HepG2 (cell line): ENCODE results near the gene RBM27. TPM values are rescaled to one million over a fixed set of nuclear protein-coding genes. Genes with fewer than 3 reads are reported as not detected.

Experiments used
- AKAP8 ChIP-seq: sonication (generic); formaldehyde crosslinking; IDR thresholded peaks from 2 replicates; pipeline ENCODE4 v1.5.1; 2020; ENCODE audit warnings: mild to moderate bottlenecking, missing genetic modification reagents
- BCL6 ChIP-seq: IDR thresholded peaks from 2 replicates; pipeline ENCODE4 v1.6.1; 2016; ENCODE audit warnings: missing genetic modification reagents, missing compliant biosample characterization
- FOXP1 ChIP-seq, 2 experiments: fragments of 450-650 bp in 1 of 2; IDR thresholded peaks; 2 replicates each; pipeline ENCODE4 v1.6.1; 2017 to 2018; ENCODE audit warnings: antibody characterized with exemption in 1 of 2
- GATAD2A ChIP-seq: IDR thresholded peaks from 2 replicates; pipeline ENCODE4 v1.6.1; 2016
- HHEX ChIP-seq: IDR thresholded peaks from 2 replicates; pipeline ENCODE4 v1.6.1; 2016; ENCODE audit warnings: control low read depth
- NCOA2 ChIP-seq: sonication (generic); formaldehyde crosslinking; IDR thresholded peaks from 2 replicates; pipeline ENCODE4 v1.8.0; 2022; ENCODE audit warnings: inconsistent platforms
- NR2F2 ChIP-seq: IDR thresholded peaks from 2 replicates; pipeline ENCODE4 v1.6.1; 2012; ENCODE audit warnings: low read depth, inconsistent platforms, borderline replicate concordance
- PAX8 ChIP-seq: sonication (generic); formaldehyde crosslinking; IDR thresholded peaks from 2 replicates; pipeline ENCODE4 v1.8.0; 2022; ENCODE audit warnings: mild to moderate bottlenecking, missing genetic modification reagents, borderline replicate concordance
- REXO4 ChIP-seq: sonication (generic); formaldehyde crosslinking; IDR thresholded peaks from 2 replicates; pipeline ENCODE4 v1.8.0; 2022; ENCODE audit warnings: missing genetic modification reagents, mild to moderate bottlenecking, borderline replicate concordance
- SMAD9 ChIP-seq: sonication (generic); formaldehyde crosslinking; IDR thresholded peaks from 2 replicates; pipeline ENCODE4 v1.5.1; 2020; ENCODE audit warnings: mild to moderate bottlenecking, missing genetic modification reagents
- TEAD3 ChIP-seq: optimal IDR thresholded peaks from 2 replicates; pipeline ENCODE3; 2016; ENCODE audit warnings: borderline replicate concordance
- TGIF2 ChIP-seq: IDR thresholded peaks from 2 replicates; pipeline ENCODE4 v1.6.1; 2016; ENCODE audit warnings: control low read depth, missing compliant biosample characterization
- ZFP62 ChIP-seq: sonication (generic); formaldehyde crosslinking; IDR thresholded peaks from 2 replicates; pipeline ENCODE4 v1.4.0; 2020; ENCODE audit warnings: missing genetic modification reagents
- ZIK1 ChIP-seq: sonication (generic); formaldehyde crosslinking; IDR thresholded peaks from 2 replicates; pipeline ENCODE4 v1.5.0; 2020; ENCODE audit warnings: mild to moderate bottlenecking, low read depth, missing genetic modification reagents, borderline replicate concordance
- ZNF367 ChIP-seq: sonication (generic); formaldehyde crosslinking; IDR thresholded peaks from 2 replicates; pipeline ENCODE4 v1.4.0; 2020; ENCODE audit warnings: missing genetic modification reagents, borderline replicate concordance
- ZNF556 ChIP-seq: sonication (generic); formaldehyde crosslinking; IDR thresholded peaks from 2 replicates; pipeline ENCODE4 v1.4.0; 2020; ENCODE audit warnings: mild to moderate bottlenecking, missing genetic modification reagents, borderline replicate concordance
- ZNF589 ChIP-seq: sonication (generic); formaldehyde crosslinking; conservative IDR thresholded peaks from 2 replicates; pipeline ENCODE4 v1.8.0; 2022; ENCODE audit warnings: mild to moderate bottlenecking, moderate library complexity, missing genetic modification reagents
- ZNF747 ChIP-seq: sonication (generic); formaldehyde crosslinking; IDR thresholded peaks from 2 replicates; pipeline ENCODE4 v1.8.1; 2023; ENCODE audit warnings: missing genetic modification reagents, mild to moderate bottlenecking, borderline replicate concordance
- ZNF768 ChIP-seq: sonication (generic); formaldehyde crosslinking; IDR thresholded peaks from 2 replicates; pipeline ENCODE4 v1.4.0; 2020; ENCODE audit warnings: missing genetic modification reagents
- ZNF773 ChIP-seq: sonication (generic); formaldehyde crosslinking; IDR thresholded peaks from 2 replicates; pipeline ENCODE4 v1.4.0; 2020; ENCODE audit warnings: missing genetic modification reagents, borderline replicate concordance
- ZNF788 ChIP-seq: sonication (generic); formaldehyde crosslinking; IDR thresholded peaks from 2 replicates; pipeline ENCODE4 v1.5.0; 2020; ENCODE audit warnings: mild to moderate bottlenecking, missing genetic modification reagents, borderline replicate concordance
- ZSCAN20 ChIP-seq: sonication (generic); formaldehyde crosslinking; IDR thresholded peaks from 2 replicates; pipeline ENCODE4 v1.4.0; 2020; ENCODE audit warnings: missing genetic modification reagents, mild to moderate bottlenecking, borderline replicate concordance
- polyA plus RNA-seq, 8 experiments: library from polyadenylated mRNA; depleted of rRNA in 3 of 8; stranded (reverse) in 7 of 8; unstranded in 1 of 8; fragments of >200 nt; fragmentation: Illumina TruSeq in 4 of 8; extraction: Trizol in 4 of 8; gene quantifications; 2 replicates each; pipeline versions ENCODE4 v1.2.1 to v1.2.3, GENCODE V29; 2011 to 2016; ENCODE audit warnings: low read depth in 4 of 8, missing spikeins in 1 of 8, mixed read lengths in 1 of 8; ENCODE audit not compliant: insufficient read depth in 1 of 8
- total RNA-seq, 5 experiments: library from RNA; depleted of rRNA; stranded (reverse); fragments of >200 nt; fragmentation: Illumina TruSeq; extraction: Trizol; gene quantifications; 2 replicates each; pipeline ENCODE4 v1.2.3, GENCODE V29; 2016; ENCODE audit warnings: low read depth in 1 of 5
- TF ChIP-seq, protein P1 (sequence below): sonication (generic); formaldehyde crosslinking; IDR thresholded peaks from 2 replicates; pipeline ENCODE4 v1.4.0; 2020; ENCODE audit warnings: missing genetic modification reagents
- TF ChIP-seq, protein P2 (sequence below): IDR thresholded peaks from 2 replicates; pipeline ENCODE4 v1.6.1; 2016; ENCODE audit warnings: missing genetic modification reagents, missing compliant biosample characterization
- TF ChIP-seq, protein P3 (sequence below): sonication (generic); formaldehyde crosslinking; IDR thresholded peaks from 2 replicates; pipeline ENCODE4 v1.5.0; 2020; ENCODE audit warnings: missing genetic modification reagents

RBM27 gene
- total and polyA plus RNA-seq, 2 of the 13 experiments (the other 11 are each of a cell fraction or from before 2014, with no cell fraction given), result 12.9 to 23.4 TPM

DNA sequence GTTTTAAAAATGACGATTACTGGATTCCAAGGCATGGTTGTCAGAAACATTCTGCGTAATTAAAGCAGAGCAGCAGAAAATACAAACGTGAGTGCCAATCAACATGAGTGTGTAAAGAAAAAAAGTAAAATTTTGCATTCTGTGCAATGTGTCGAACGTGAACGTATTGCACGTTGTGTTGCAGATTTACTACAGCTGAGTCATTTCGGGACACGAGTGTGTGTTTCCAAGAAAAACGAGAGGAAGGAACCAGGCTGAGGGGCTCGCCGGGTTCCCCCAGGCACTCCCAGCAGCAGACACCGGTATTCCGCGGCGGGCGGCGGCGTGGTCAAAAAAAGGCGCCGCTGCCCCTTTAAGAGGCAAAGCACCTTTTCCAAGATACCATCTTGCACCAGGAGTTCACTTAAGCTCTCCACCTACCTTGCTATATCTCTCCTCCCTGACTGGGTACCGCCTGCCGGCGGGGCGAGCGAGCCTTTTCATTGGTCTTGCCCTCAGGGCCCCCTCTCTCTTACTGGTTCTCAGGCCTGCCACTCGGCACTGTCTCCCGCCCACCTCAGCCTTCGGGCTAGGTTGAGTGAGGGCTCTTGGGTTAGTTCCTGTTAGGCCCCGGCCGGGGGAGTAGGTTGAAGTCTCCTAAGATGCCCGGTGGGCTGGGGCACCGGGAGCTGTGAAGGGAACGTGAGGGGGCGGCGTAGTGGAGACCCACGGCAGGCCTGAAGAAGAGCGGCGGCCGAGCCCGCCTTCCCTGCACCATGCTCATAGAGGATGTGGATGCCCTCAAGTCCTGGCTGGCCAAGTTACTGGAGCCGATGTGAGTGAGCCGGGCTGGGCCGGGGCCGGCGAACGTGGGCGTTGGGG, at the start of gene RBM27 (continued):
- TF ChIP-seq, protein P1, sequence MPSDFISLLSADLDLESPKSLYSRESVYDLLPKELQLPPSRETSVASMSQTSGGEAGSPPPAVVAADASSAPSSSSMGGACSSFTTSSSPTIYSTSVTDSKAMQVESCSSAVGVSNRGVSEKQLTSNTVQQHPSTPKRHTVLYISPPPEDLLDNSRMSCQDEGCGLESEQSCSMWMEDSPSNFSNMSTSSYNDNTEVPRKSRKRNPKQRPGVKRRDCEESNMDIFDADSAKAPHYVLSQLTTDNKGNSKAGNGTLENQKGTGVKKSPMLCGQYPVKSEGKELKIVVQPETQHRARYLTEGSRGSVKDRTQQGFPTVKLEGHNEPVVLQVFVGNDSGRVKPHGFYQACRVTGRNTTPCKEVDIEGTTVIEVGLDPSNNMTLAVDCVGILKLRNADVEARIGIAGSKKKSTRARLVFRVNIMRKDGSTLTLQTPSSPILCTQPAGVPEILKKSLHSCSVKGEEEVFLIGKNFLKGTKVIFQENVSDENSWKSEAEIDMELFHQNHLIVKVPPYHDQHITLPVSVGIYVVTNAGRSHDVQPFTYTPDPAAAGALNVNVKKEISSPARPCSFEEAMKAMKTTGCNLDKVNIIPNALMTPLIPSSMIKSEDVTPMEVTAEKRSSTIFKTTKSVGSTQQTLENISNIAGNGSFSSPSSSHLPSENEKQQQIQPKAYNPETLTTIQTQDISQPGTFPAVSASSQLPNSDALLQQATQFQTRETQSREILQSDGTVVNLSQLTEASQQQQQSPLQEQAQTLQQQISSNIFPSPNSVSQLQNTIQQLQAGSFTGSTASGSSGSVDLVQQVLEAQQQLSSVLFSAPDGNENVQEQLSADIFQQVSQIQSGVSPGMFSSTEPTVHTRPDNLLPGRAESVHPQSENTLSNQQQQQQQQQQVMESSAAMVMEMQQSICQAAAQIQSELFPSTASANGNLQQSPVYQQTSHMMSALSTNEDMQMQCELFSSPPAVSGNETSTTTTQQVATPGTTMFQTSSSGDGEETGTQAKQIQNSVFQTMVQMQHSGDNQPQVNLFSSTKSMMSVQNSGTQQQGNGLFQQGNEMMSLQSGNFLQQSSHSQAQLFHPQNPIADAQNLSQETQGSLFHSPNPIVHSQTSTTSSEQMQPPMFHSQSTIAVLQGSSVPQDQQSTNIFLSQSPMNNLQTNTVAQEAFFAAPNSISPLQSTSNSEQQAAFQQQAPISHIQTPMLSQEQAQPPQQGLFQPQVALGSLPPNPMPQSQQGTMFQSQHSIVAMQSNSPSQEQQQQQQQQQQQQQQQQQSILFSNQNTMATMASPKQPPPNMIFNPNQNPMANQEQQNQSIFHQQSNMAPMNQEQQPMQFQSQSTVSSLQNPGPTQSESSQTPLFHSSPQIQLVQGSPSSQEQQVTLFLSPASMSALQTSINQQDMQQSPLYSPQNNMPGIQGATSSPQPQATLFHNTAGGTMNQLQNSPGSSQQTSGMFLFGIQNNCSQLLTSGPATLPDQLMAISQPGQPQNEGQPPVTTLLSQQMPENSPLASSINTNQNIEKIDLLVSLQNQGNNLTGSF (CRISPR knock-in tag), result no peak
- TF ChIP-seq ZIK1 (CRISPR knock-in tag), result no peak
- no peak; the same call in 1 of the 2 replicates for TF ChIP-seq GATAD2A (CRISPR knock-in tag)
- TF ChIP-seq BCL6 (CRISPR knock-in tag), result peak; percentile 60
- no peak for TF ChIP-seq SMAD9 (CRISPR knock-in tag)
- TF ChIP-seq, protein P2, sequence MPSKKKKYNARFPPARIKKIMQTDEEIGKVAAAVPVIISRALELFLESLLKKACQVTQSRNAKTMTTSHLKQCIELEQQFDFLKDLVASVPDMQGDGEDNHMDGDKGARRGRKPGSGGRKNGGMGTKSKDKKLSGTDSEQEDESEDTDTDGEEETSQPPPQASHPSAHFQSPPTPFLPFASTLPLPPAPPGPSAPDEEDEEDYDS (CRISPR knock-in tag), result peak; percentile 75
- TF ChIP-seq ZNF773 (CRISPR knock-in tag), result no peak
- TF ChIP-seq FOXP1 (IDR thresholded peaks at IDR 0.05), result no peak
- TF ChIP-seq FOXP1 (CRISPR knock-in tag; IDR thresholded peaks at IDR 0.05), result peak; percentile 8; the same call in 1 of the 2 replicates
- no peak for TF ChIP-seq REXO4
- TF ChIP-seq ZNF747 (CRISPR knock-in tag), result no peak
- 0 out of 2 replicates have a peak, but pooled peaks have one; percentile 1 for TF ChIP-seq ZSCAN20 (CRISPR knock-in tag)
- TF ChIP-seq, protein P3, sequence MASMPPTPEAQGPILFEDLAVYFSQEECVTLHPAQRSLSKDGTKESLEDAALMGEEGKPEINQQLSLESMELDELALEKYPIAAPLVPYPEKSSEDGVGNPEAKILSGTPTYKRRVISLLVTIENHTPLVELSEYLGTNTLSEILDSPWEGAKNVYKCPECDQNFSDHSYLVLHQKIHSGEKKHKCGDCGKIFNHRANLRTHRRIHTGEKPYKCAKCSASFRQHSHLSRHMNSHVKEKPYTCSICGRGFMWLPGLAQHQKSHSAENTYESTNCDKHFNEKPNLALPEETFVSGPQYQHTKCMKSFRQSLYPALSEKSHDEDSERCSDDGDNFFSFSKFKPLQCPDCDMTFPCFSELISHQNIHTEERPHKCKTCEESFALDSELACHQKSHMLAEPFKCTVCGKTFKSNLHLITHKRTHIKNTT (CRISPR knock-in tag), result no peak
- no peak for TF ChIP-seq NR2F2
- TF ChIP-seq PAX8, result no peak
- peak; percentile 19 for TF ChIP-seq TEAD3 (CRISPR knock-in tag)
- TF ChIP-seq NCOA2 (CRISPR knock-in tag), result no peak
- TF ChIP-seq AKAP8, result no peak
- TF ChIP-seq ZNF367 (CRISPR knock-in tag), result no peak
- TF ChIP-seq ZFP62 (CRISPR knock-in tag), result no peak
- TF ChIP-seq TGIF2 (CRISPR knock-in tag), result no peak; the same call in 1 of the 2 replicates
- no peak for TF ChIP-seq HHEX (CRISPR knock-in tag)
- no peak; the same call in 1 of the 2 replicates for TF ChIP-seq ZNF788
- TF ChIP-seq ZNF768 (CRISPR knock-in tag), result no peak
- no peak for TF ChIP-seq ZNF589 (CRISPR knock-in tag)
- TF ChIP-seq ZNF556 (CRISPR knock-in tag), result peak; percentile 30; the same call in 1 of the 2 replicates
